K562 (cell line): ENCODE data around the gene CGREF1. TPM values are rescaled to one million over a fixed set of nuclear protein-coding genes. Genes with fewer than 3 reads are reported as not detected.
A peak's percentile ranks its signal among the peaks of the same experiment; 100 is the strongest.

Source experiments
- CREBBP ChIP-seq: IDR thresholded peaks from one replicate; pipeline ENCODE4 v1.6.1; 2012; ENCODE audit warnings: low read depth, mild to moderate bottlenecking, control low read depth, inconsistent platforms, low read length
- HSF4 ChIP-seq: fragments of 250-450 bp; sonication (Bioruptor Pico); IDR thresholded peaks from 2 replicates; pipeline ENCODE4 v2.1.2; 2022; ENCODE audit warnings: mild to moderate bottlenecking, moderate library complexity, borderline replicate concordance
- JUN ChIP-seq, 2 experiments: sonication (generic) in 1 of 2; formaldehyde crosslinking in 1 of 2; IDR thresholded peaks; 2 replicates each; pipeline versions ENCODE4 v1.6.1 to v1.8.0; 2012 to 2022; ENCODE audit warnings: borderline replicate concordance in 2 of 2, mild to moderate bottlenecking in 2 of 2, improper control_type of control experiment in 1 of 2, low read depth in 1 of 2, low read length in 1 of 2, missing genetic modification reagents in 1 of 2
- KLF10 ChIP-seq: fragments of 250-450 bp; sonication (Bioruptor Pico); IDR thresholded peaks from 2 replicates; pipeline ENCODE4 v1.6.1; 2021; ENCODE audit warnings: matching md5 sums
- MEIS2 ChIP-seq: fragments of 450-650 bp; IDR thresholded peaks from 2 replicates; pipeline ENCODE4 v1.6.1; 2014; ENCODE audit warnings: mild to moderate bottlenecking; ENCODE audit not compliant: partially characterized antibody
- NFE2 ChIP-seq: IDR thresholded peaks from 2 replicates; pipeline ENCODE4 v1.6.1; 2014; ENCODE audit warnings: antibody characterized with exemption, low read depth
- POLR2B ChIP-seq: fragments of 450-650 bp; IDR thresholded peaks from 2 replicates; pipeline ENCODE4 v1.6.1; 2018; ENCODE audit warnings: low read depth; ENCODE audit not compliant: partially characterized antibody
- PRPF4 ChIP-seq: fragments of 200-400 bp; formaldehyde crosslinking; IDR thresholded peaks from one replicate; pipeline ENCODE4 v1.6.1; 2017; ENCODE audit warnings: low read length, low read depth, mild to moderate bottlenecking; ENCODE audit not compliant: insufficient read depth, poor library complexity, severe bottlenecking
- SMARCA4 ChIP-seq: fragments of 450-650 bp; IDR thresholded peaks from 2 replicates; pipeline ENCODE4 v1.6.1; 2016
- SNIP1 ChIP-seq: fragments of 450-650 bp; IDR thresholded peaks from 2 replicates; pipeline ENCODE4 v1.7.1; 2017; ENCODE audit warnings: low read depth, mild to moderate bottlenecking
- STAG1 ChIP-seq: sonication (generic); formaldehyde crosslinking; IDR thresholded peaks from 2 replicates; pipeline ENCODE4 v1.5.0; 2020; ENCODE audit warnings: missing genetic modification reagents, borderline replicate concordance
- ZNF274 ChIP-seq: IDR thresholded peaks from 2 replicates; pipeline ENCODE4 v1.6.1; 2011; ENCODE audit warnings: low read depth, mild to moderate bottlenecking, low read length, moderate library complexity, borderline replicate concordance
- polyA plus RNA-seq, 8 experiments: library from polyadenylated mRNA; depleted of rRNA in 4 of 8; stranded (reverse) in 5 of 8; unstranded in 3 of 8; fragments of >200 nt; fragmentation: Nextera tagmentation in 2 of 8; fragmentation: Illumina TruSeq in 1 of 8; extraction: Ambion mirVana in 2 of 8; extraction: Trizol in 1 of 8; gene quantifications; 2 replicates each; pipeline versions ENCODE4 v1.2.1 to v1.2.3, GENCODE V29; 2011 to 2014; ENCODE audit warnings: inconsistent platforms in 1 of 8, missing spikeins in 1 of 8
- total RNA-seq, 7 experiments: library from RNA; depleted of rRNA in 6 of 7; stranded (reverse); fragments of >200 nt in 6 of 7; fragmentation: Illumina TruSeq in 2 of 7; extraction: Trizol in 2 of 7; gene quantifications; 2 replicates each; pipeline versions ENCODE4 v1.2.1 to v1.2.3, GENCODE V29; 2011 to 2021; ENCODE audit warnings: low replicate concordance in 1 of 7
- TF ChIP-seq, protein P1 (sequence below): fragments of 250-450 bp; sonication (Bioruptor Pico); IDR thresholded peaks from 2 replicates; pipeline ENCODE4 v1.5.0; 2021
- TF ChIP-seq, protein P2 (sequence below): sonication (generic); formaldehyde crosslinking; IDR thresholded peaks from 2 replicates; pipeline ENCODE4 v1.8.1; 2023; ENCODE audit warnings: mild to moderate bottlenecking, missing genetic modification reagents
- TF ChIP-seq, protein P3 (sequence below): fragments of 450-650 bp; formaldehyde crosslinking; IDR thresholded peaks from 2 replicates; pipeline ENCODE4 v1.4.0; 2020; ENCODE audit warnings: mild to moderate bottlenecking, moderate library complexity
- TF ChIP-seq, protein P4 (sequence below): fragments of 250-450 bp; sonication (Bioruptor Pico); IDR thresholded peaks from 2 replicates; pipeline ENCODE4 v1.4.0; 2020; ENCODE audit warnings: borderline replicate concordance
- TF ChIP-seq, protein P5 (sequence below): fragments of 250-450 bp; sonication (Bioruptor Pico); IDR thresholded peaks from 2 replicates; pipeline ENCODE4 v1.9.0; 2021; ENCODE audit warnings: mild to moderate bottlenecking, inconsistent platforms

The CGREF1 gene
- total and polyA plus RNA-seq, 9 of the 15 experiments (the other 6 are each of a cell fraction or from before 2014, with no cell fraction given), result 0.07 to 0.50 (median 0.37) TPM

DNA sequence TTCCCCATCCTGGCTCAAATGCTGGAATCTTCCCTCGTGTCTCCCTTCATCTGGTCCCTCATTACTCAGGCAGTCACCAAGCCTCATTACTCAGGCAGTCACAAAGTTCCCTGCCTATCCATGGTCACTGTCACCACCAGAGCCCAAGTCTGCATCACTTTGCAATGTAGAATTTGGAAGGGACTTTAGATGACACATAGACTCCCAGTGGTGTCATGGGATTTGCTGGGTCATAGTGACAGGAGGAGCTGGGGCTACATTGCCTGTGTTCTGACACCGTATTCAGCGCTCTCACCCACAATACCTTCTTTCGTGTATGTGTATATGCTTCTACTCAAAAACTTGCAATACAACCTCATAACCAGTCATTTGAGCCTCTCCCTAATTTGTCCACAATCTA lies 42.6 kb downstream of the CGREF1 start (continued):
- TF ChIP-seq, protein P1, sequence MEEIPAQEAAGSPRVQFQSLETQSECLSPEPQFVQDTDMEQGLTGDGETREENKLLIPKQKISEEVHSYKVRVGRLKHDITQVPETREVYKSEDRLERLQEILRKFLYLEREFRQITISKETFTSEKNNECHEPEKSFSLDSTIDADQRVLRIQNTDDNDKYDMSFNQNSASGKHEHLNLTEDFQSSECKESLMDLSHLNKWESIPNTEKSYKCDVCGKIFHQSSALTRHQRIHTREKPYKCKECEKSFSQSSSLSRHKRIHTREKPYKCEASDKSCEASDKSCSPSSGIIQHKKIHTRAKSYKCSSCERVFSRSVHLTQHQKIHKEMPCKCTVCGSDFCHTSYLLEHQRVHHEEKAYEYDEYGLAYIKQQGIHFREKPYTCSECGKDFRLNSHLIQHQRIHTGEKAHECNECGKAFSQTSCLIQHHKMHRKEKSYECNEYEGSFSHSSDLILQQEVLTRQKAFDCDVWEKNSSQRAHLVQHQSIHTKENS (CRISPR knock-in tag), result no peak
- TF ChIP-seq, protein P2, sequence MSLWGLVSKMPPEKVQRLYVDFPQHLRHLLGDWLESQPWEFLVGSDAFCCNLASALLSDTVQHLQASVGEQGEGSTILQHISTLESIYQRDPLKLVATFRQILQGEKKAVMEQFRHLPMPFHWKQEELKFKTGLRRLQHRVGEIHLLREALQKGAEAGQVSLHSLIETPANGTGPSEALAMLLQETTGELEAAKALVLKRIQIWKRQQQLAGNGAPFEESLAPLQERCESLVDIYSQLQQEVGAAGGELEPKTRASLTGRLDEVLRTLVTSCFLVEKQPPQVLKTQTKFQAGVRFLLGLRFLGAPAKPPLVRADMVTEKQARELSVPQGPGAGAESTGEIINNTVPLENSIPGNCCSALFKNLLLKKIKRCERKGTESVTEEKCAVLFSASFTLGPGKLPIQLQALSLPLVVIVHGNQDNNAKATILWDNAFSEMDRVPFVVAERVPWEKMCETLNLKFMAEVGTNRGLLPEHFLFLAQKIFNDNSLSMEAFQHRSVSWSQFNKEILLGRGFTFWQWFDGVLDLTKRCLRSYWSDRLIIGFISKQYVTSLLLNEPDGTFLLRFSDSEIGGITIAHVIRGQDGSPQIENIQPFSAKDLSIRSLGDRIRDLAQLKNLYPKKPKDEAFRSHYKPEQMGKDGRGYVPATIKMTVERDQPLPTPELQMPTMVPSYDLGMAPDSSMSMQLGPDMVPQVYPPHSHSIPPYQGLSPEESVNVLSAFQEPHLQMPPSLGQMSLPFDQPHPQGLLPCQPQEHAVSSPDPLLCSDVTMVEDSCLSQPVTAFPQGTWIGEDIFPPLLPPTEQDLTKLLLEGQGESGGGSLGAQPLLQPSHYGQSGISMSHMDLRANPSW (CRISPR knock-in tag), result no peak
- TF ChIP-seq, protein P3, sequence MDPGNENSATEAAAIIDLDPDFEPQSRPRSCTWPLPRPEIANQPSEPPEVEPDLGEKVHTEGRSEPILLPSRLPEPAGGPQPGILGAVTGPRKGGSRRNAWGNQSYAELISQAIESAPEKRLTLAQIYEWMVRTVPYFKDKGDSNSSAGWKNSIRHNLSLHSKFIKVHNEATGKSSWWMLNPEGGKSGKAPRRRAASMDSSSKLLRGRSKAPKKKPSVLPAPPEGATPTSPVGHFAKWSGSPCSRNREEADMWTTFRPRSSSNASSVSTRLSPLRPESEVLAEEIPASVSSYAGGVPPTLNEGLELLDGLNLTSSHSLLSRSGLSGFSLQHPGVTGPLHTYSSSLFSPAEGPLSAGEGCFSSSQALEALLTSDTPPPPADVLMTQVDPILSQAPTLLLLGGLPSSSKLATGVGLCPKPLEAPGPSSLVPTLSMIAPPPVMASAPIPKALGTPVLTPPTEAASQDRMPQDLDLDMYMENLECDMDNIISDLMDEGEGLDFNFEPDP (CRISPR knock-in tag), result no peak
- TF ChIP-seq KLF10 (no peak), HSF4 (CRISPR knock-in tag) (no peak), NFE2 (peak; percentile 83), PRPF4 (no peak), ZNF274 (no peak), SMARCA4 (peak; percentile 32), STAG1 (CRISPR knock-in tag) (no peak), CREBBP (no peak), MEIS2 (peak; percentile 27), SNIP1 (no peak), POLR2B (no peak), JUN (IDR thresholded peaks at IDR 0.05; ENCODE audit: borderline replicate concordance, low read depth, low read length) (0 out of 2 replicates have a peak, but pooled peaks have one; percentile 27), JUN (CRISPR knock-in tag; IDR thresholded peaks at IDR 0.05; ENCODE audit: borderline replicate concordance) (no peak)
- TF ChIP-seq, protein P4, sequence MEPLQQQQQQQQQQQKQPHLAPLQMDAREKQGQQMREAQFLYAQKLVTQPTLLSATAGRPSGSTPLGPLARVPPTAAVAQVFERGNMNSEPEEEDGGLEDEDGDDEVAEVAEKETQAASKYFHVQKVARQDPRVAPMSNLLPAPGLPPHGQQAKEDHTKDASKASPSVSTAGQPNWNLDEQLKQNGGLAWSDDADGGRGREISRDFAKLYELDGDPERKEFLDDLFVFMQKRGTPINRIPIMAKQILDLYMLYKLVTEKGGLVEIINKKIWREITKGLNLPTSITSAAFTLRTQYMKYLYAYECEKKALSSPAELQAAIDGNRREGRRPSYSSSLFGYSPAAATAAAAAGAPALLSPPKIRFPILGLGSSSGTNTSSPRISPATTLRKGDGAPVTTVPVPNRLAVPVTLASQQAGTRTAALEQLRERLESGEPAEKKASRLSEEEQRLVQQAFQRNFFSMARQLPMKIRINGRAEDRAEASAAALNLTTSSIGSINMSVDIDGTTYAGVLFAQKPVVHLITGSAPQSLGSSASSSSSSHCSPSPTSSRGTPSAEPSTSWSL, result no peak
- TF ChIP-seq, protein P5, sequence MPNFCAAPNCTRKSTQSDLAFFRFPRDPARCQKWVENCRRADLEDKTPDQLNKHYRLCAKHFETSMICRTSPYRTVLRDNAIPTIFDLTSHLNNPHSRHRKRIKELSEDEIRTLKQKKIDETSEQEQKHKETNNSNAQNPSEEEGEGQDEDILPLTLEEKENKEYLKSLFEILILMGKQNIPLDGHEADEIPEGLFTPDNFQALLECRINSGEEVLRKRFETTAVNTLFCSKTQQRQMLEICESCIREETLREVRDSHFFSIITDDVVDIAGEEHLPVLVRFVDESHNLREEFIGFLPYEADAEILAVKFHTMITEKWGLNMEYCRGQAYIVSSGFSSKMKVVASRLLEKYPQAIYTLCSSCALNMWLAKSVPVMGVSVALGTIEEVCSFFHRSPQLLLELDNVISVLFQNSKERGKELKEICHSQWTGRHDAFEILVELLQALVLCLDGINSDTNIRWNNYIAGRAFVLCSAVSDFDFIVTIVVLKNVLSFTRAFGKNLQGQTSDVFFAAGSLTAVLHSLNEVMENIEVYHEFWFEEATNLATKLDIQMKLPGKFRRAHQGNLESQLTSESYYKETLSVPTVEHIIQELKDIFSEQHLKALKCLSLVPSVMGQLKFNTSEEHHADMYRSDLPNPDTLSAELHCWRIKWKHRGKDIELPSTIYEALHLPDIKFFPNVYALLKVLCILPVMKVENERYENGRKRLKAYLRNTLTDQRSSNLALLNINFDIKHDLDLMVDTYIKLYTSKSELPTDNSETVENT (CRISPR knock-in tag), result no peak
